B cell (primary cell): ENCODE measurements around the gene CYP4F3.

ENCODE experiments used
- EZH2 ChIP-seq: IDR thresholded peaks from 2 replicates; pipeline ENCODE4 v1.6.1; 2012; ENCODE audit warnings: borderline replicate concordance, low read depth, mild to moderate bottlenecking, moderate library complexity, low read length; ENCODE audit not compliant: insufficient read depth, poor library complexity, severe bottlenecking
- TF ChIP-seq, protein P1 (sequence below): fragments of 200-600 bp; IDR thresholded peaks from one replicate; pipeline ENCODE4 v1.8.0; 2022; ENCODE audit warnings: antibody characterized with exemption, mild to moderate bottlenecking

DNA sequence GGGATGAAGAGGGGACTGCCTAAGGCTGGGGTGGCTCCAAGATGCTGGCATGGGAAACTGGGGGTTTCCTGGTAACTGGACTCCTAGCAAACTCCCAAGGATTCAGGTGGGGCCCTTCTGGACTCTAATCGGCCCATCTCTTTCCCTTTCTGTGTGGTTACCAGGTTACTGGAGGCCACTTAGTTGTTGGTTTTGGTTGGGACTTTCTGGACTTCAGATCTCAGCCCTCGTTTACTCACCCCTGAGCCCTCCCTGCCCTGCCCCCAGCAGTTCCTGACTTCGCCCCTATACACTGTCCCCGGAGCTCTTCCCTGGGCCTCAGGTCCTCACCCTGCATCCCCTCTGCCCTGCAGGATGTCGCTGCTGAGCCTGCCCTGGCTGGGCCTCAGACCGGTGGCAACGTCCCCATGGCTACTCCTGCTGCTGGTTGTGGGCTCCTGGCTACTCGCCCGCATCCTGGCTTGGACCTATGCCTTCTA, 32.5 kb downstream of the CYP4F3 start:
- TF ChIP-seq, protein P1, sequence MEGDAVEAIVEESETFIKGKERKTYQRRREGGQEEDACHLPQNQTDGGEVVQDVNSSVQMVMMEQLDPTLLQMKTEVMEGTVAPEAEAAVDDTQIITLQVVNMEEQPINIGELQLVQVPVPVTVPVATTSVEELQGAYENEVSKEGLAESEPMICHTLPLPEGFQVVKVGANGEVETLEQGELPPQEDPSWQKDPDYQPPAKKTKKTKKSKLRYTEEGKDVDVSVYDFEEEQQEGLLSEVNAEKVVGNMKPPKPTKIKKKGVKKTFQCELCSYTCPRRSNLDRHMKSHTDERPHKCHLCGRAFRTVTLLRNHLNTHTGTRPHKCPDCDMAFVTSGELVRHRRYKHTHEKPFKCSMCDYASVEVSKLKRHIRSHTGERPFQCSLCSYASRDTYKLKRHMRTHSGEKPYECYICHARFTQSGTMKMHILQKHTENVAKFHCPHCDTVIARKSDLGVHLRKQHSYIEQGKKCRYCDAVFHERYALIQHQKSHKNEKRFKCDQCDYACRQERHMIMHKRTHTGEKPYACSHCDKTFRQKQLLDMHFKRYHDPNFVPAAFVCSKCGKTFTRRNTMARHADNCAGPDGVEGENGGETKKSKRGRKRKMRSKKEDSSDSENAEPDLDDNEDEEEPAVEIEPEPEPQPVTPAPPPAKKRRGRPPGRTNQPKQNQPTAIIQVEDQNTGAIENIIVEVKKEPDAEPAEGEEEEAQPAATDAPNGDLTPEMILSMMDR = no peak
- TF ChIP-seq EZH2 = no peak
